ACC112 (cell line): ENCODE results near the gene NISCH.

Source experiments
- H2AFZ ChIP-seq: fragments of 200-600 bp; sonication (generic); one replicate; pipeline ENCODE4 v1.6.0; 2017; ENCODE audit warnings: antibody characterized with exemption, low read length; ENCODE audit not compliant: unreplicated experiment
- H3K27ac ChIP-seq: fragments of 200-600 bp; sonication (generic); 2 replicates; pipeline ENCODE4 v1.5.1; 2014; ENCODE audit warnings: low read depth, mild to moderate bottlenecking, antibody characterized with exemption, low read length, moderate library complexity
- H3K27me3 ChIP-seq: fragments of 200-600 bp; sonication (generic); 2 replicates; pipeline ENCODE4 v1.6.1; 2014; ENCODE audit warnings: mild to moderate bottlenecking, antibody characterized with exemption, low read length, moderate library complexity, mixed read lengths; ENCODE audit not compliant: insufficient read depth
- H3K36me3 ChIP-seq: fragments of 200-600 bp; sonication (generic); 2 replicates; pipeline ENCODE4 v1.6.1; 2016; ENCODE audit warnings: mild to moderate bottlenecking, antibody characterized with exemption, low read length, moderate library complexity, mixed read lengths; ENCODE audit not compliant: insufficient read depth
- H3K4me1 ChIP-seq: fragments of 200-600 bp; sonication (generic); one replicate; pipeline ENCODE4 v1.6.1; 2016; ENCODE audit warnings: low read length, mixed read lengths; ENCODE audit not compliant: insufficient read depth, unreplicated experiment, control insufficient read depth
- H3K4me3 ChIP-seq: fragments of 200-600 bp; sonication (generic); 2 replicates; pipeline ENCODE4 v1.5.1; 2014; ENCODE audit warnings: mild to moderate bottlenecking, low read depth, low read length
- H3K79me2 ChIP-seq: fragments of 200-600 bp; sonication (generic); one replicate; pipeline ENCODE4 v1.6.0; 2016; ENCODE audit warnings: low read length; ENCODE audit not compliant: control insufficient read depth, unreplicated experiment, insufficient read depth

The NISCH gene

DNA sequence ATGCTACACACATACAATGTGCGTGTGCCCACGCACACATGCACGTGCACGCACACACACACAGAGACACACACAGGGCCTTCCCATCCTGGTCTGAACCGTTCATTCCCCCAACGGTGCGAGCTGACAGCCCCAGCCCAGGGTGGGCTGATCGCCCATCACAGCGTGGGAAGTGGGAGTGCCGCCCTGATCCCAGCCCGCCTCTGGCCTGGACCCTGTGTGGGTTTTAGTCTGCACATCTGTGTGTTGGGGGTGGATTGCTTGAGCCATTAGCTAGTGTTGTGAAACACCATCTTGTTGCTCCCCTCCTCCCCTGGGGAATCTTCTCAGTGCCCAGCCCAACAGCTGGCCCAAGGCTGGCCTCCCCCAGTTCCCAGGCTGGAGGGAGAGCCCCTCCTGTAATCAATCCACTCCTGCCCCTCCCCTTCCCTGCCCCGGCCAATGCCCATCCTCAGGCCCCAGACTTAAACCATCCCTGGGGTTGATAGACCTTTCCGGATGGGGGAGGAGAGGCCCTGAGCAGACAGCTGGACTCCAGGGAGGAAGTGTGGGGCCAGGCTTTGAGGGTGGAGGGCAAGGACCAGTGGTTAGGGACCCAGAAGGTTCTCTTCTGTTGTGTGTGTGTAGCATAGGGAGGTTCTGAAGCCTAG, 18.8 kb upstream of the NISCH start:
- Histone ChIP-seq H3K36me3 (no peaks in the 10 kb centered on the region), H3K4me3 (no peak overlapping the region), H3K27me3 (no peaks in the 10 kb centered on the region), H3K4me1 (peaks cover 7% of the 10 kb centered on the region), H2AFZ (no peak overlapping the region), H3K27ac (no peak overlapping the region), H3K79me2 (no peaks in the 10 kb centered on the region)

DNA sequence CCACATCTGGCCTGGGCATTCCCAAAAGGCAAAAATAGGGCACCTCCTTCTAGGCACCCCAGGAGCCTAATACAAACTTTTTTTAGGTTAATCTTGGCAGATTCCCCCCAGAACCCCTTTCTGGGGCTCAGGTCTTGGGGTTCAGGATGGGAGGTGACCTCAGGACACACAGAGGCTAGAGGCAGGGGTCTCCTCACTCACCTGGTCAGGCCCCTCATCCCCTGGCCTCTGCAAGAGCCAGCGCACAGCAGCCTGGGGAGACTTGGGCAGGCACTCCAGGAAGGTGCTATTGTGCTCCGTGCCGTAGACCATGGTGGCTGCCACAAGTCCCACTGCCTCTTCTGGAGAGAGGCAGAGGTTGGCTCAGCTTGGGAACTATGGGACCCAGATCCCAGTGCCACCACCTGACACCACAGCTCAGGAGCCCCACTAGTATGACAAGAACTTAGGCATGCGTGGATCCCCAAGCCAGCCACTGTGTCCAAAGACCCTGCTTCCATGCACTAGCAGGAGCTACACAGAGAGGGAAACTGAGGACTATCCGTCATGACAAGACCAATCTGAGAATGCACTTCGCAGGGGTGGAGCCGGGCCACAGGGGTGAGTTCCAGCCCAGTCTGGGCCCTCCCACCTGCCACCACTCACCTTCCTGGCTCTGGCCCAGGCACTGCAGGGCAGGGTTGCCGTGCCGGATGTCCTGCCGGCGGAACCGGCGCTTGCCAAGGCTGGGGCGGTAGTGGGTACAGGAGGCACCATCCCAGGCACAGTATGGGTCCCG, 17.9 kb upstream of the NISCH start:
- peaks cover 7% of the 10 kb centered on the region for H3K4me1 ChIP-seq
- no peaks in the 10 kb centered on the region for H3K36me3 ChIP-seq
- H3K27ac ChIP-seq = no peak overlapping the region
- no peaks in the 10 kb centered on the region for H3K27me3 ChIP-seq
- no peaks in the 10 kb centered on the region for H3K79me2 ChIP-seq
- H3K4me3 ChIP-seq = no peak overlapping the region
- no peak overlapping the region for H2AFZ ChIP-seq

DNA sequence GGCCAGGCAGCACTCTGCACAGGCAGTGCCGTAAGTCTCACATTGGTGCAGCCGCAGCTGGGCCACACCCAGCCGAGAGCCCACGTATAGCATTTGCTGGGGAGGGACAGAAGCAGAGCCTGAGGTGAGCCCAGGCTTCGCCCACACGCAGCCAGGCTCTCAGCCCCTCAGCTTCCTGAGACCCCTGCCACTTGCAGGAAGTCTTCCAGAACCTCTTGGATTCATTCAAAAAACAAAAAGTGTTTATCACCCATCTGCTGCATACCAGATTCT, 17.4 kb upstream of the NISCH start:
- Histone ChIP-seq H3K27me3 (no peaks in the 10 kb centered on the region), H3K27ac (no peak overlapping the region), H3K4me1 (peaks cover 7% of the 10 kb centered on the region), H3K79me2 (no peaks in the 10 kb centered on the region), H3K4me3 (no peak overlapping the region), H2AFZ (no peak overlapping the region), H3K36me3 (no peaks in the 10 kb centered on the region)

DNA sequence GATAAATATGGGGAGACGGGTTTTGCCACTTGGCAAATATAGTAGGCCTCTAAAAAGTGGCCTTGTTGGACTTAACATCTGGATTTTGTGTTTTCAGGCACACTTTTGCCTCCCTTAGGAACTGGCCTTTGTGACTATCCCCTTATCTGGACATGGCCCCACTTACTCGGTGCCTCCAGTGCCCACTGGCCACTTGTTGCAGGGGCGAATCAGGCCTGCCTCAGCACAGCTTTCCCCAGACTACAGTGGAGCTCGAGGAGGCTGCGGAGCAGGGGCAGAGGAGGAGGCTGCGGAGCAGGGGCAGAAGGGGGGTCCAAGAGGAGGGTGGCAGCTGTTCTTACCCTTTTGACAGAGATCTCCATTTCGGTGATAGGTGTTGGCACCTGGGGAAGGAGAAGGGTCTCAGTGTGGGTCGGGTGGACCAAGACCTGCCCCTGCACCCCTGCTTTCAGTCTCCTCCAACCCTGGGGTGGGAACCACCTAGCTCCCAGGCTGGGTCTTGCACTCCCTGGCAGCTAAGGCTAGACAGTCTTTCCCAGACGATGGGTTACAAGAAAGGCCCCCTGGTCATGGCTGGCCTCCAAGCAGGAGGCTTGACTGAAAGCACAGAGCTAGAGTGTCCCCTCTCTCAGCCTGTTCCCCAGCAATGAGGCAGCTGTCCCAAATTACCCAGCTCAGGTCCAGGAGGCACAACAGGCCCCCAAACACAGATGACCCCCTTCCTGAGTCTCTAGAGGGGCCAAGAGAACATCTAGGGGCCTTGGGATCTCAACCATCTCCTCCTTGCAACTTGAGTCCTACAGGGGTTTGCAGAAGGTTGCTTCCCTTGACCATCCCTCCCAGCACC, 16.6 kb upstream of the NISCH start:
- no peak overlapping the region for H2AFZ ChIP-seq
- H3K4me1 ChIP-seq = peaks cover 7% of the 10 kb centered on the region

DNA sequence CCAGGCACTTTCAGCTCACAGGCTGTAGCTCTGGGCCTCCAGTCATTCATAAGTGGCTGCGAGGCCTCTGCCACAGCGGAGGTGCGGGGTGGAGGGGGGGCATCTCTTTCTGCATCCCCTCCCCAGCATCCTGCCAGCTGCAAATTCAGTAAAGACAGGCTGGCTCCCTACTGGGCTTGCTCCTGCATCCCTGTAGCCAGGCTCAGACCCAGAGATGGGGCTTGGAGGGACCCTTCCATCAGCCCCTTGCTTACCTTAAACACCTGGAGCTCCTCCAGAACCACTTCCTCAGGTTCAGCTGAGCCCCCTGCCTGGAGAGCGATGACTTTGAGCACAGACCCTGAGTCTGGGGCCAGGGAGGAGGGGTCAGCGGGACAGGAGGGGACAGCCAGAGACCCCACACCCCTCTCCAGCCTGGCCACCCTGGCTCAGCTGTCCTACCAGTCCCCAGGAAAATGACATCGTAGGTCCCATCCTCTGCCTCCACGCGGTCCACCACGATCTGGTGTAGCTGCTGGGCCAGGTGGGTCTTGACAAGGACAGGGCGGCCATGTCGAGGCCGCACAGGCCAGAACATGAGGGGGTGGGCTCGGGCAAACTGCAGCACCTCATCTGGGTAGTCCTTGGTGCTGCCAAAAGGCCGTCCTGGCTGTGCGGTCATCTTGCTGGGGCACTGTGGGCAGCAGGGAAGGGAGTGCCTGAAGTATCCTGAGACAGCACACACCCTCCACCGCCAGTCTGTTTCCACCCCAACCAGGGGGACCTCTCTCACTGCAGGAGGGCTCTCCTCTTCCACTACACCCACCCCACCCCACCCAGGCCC, 15.8 kb upstream of the NISCH start:
- H3K36me3 ChIP-seq = no peaks in the 10 kb centered on the region
- H3K4me1 ChIP-seq = peaks cover 7% of the 10 kb centered on the region
- H3K79me2 ChIP-seq = no peaks in the 10 kb centered on the region
- H3K27ac ChIP-seq = no peak overlapping the region
- H3K4me3 ChIP-seq = no peak overlapping the region
- H3K27me3 ChIP-seq = no peaks in the 10 kb centered on the region
- no peak overlapping the region for H2AFZ ChIP-seq

More for the DNA sequence above, 16.6 kb upstream of the NISCH start:
- Histone ChIP-seq H3K79me2 (no peaks in the 10 kb centered on the region), H3K4me3 (no peak overlapping the region), H3K36me3 (no peaks in the 10 kb centered on the region), H3K27ac (no peak overlapping the region), H3K27me3 (no peaks in the 10 kb centered on the region)

DNA sequence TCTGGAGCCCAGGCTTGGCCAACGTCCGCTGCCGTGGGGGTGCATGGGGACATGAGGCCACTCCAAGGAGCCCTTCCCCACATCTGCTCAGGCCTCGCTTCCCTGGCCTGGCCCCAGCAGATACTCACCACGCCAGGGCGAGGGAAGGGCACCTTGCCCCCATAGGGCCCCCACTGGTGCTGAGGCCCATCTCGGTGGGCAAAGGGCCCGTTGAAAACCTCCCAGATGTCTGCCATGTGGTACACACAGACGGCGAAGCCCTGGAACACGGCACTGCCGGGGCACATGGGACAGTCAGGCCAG, 15.2 kb upstream of the NISCH start:
- H3K36me3 ChIP-seq = no peaks in the 10 kb centered on the region
- no peak overlapping the region for H3K4me3 ChIP-seq
- no peak overlapping the region for H3K27ac ChIP-seq
- H3K27me3 ChIP-seq = no peaks in the 10 kb centered on the region
- no peak overlapping the region for H2AFZ ChIP-seq
- peaks cover 7% of the 10 kb centered on the region for H3K4me1 ChIP-seq
- no peaks in the 10 kb centered on the region for H3K79me2 ChIP-seq

DNA sequence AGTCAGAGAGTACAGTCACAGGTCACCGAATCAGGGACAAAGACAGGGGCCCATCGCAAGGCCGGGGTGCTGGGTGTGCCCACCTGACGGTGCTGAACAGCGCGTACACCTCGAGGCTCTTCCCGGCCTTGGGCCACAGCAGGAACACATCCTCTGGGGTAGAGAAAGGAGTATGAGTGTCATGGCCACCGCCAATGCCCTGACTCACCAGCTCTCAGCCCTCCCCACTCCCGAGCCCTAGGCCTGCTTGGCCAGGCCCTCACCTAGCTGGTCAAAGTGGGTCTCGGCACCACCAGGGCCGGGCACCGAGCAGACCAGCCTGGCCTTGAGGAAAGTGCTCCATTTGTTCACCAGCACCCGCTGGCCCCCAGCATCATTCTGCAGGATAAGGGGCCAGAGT, 14.7 kb upstream of the NISCH start:
- Histone ChIP-seq H3K4me3 (no peak overlapping the region), H2AFZ (no peak overlapping the region), H3K27me3 (no peaks in the 10 kb centered on the region), H3K4me1 (peaks cover 7% of the 10 kb centered on the region), H3K79me2 (no peaks in the 10 kb centered on the region), H3K36me3 (no peaks in the 10 kb centered on the region), H3K27ac (no peak overlapping the region)

DNA sequence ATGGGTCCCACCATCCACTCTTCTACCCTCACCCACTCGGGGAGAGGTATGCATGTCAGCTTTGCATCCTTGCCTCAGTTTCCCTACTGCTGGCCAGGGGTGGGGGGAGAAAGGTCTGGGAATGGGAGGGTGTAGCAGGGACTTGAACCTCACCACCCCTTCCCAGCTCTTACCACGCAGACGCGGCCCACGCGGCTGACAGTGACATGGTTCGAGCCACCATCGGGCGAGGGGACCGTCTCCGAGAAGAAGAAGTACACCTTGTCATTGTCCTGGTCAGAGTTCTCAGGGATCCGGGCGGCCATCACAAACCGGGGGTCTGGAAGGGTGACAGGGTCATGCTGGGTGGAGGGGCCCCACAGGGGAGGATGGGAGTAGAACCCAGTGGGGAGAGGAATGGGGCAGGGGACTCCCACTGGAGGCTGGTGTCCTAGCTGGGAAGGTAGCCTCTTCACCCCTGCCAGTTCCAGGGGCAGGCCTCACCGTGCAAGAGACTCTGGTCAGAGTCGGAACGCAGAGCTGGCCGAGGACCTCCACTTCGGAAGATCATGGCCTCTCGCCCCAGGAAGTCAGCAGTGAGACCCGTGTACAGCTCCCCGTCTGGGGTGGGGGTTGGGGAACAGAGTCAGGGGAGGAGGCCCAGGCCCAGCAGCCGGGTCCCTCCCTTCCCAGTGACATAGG, 14.2 kb upstream of the NISCH start:
- H3K4me1 ChIP-seq = peaks cover 7% of the 10 kb centered on the region
- H2AFZ ChIP-seq = no peak overlapping the region
- H3K27me3 ChIP-seq = no peaks in the 10 kb centered on the region
- no peak overlapping the region for H3K4me3 ChIP-seq
- no peaks in the 10 kb centered on the region for H3K36me3 ChIP-seq
- no peaks in the 10 kb centered on the region for H3K79me2 ChIP-seq
- H3K27ac ChIP-seq = no peak overlapping the region

DNA sequence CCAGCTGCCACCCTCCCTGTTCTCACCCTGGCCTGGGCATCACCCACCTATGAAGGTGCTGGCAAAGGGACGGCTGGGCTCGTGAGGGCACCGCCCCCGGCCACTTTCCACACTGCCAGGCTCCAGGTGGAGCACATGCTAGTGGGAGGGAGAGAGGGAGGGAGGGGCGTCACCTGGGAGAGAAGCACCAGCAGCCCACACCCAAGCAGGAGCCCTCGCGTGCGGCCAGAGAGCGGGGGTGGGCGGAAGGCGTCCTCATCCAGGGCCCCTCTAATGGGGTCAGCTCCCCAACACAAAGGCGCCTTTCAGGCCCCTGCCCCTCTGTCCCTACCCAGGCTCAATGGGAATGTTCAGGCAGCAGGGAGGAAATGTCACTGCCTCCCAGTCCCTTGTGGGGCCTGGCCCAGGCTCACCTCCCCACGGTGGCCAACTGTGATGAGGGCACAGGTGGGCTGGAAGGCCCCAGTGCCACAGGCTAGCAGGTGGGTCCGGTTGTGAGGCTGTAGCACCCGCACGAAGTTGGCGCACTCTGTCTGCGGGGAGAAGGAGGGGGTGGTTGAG, 13.6 kb upstream of the NISCH start:
- Histone ChIP-seq H3K4me3 (no peak overlapping the region), H3K27me3 (no peaks in the 10 kb centered on the region), H3K27ac (no peak overlapping the region), H3K4me1 (peaks cover 2% of the 10 kb centered on the region), H2AFZ (no peak overlapping the region), H3K79me2 (no peaks in the 10 kb centered on the region), H3K36me3 (no peaks in the 10 kb centered on the region)
